IPS DF 4.7 (cell line): ENCODE results near the gene PLAAT3.
"Not testable (repeated sequence)": the region's sequence is repeated elsewhere in the genome, so short reads cannot be mapped to it uniquely, and the experiment has no call there.

Source experiments
- DNase-seq: peaks from one replicate; pipeline ENCODE4 v3.0.0-alpha.2; 2013; ENCODE audit warnings: low spot score; ENCODE audit errors: extremely low read depth

The PLAAT3 gene

GRCh38 chr11:63542506-63542905 is 71.7 kb downstream of the PLAAT3 start:
- not testable (repeated sequence) for DNase-seq

DNA sequence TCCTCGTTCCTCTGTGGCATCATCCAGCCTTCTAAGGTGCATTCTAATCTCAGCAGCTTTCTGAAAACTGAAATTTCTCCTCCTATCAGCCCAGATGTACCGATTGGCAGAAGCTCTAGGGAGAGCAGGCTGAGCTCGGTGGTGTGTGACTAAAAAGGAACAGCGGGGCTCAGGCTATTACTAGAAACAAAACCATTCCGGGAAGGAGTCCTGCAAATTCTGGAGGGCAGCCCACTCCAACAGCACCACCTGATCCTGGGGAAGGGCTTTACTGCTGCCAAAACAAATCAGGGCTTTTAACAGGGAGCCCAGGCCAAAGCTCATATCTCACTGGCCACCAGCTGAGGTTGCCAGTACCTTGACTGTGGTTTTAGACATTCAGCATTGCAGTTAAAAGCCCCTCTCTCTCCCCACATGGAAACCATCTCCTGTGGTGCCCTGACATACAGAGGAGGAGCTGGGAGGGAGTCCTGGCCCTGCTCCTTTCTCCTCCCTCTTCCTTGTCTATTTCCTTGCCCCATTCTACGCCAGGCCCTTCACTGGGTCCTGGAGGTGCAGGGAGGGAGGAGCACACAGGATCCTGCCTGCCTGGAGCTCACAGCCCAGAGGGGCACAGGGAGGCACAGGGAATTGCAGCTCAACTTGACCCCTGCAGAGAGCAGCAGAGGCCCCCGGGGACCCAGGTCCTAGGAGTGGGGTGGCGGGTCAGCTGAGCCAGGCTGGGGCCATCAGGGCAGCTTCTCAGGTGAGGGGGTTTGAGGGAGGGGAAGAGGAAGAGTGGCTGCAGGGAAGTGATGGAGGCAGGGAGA is 76.7 kb downstream of the PLAAT3 start:
- DNase-seq: no peak

DNA sequence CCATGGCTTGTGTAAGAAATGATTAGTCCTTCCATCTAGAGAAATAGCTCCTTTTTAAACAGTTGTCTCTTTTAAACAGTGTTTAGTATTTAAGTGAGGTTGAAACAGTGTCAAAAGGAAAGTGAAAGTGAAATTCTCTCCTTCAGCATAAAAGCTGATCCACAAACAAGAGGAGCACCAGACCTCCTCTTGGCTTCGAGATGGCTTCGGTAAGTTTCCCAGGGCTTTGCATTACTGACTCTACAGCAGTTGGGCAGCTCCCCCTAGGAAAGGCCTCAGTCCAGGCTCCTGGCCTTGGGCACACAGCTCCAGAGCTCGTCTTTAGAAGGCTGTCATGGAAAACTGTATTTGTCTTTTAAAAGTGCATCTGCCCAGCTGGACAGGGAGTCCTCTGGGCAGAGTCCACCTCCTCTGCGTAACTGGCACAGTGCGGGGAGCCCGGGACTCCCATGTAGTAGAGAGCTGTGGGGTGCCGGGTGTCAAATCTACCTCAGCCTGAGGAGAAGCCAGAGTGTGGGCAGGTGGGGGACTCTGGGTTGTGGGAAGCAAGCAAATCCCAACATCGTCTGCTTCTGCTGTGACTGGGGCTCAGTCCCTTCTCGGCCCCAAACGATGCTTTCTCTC is 77.5 kb downstream of the PLAAT3 start, which contains the start of gene PLAAT4:
Gene PLAAT4, plus strand, starts transcription at position 140 of the 624 bp plus-strand sequence. Its CDS starts 61 bp downstream, at position 201.
- DNase-seq: no peak

GRCh38 chr11:63535734-63536133 is 78.5 kb downstream of the PLAAT3 start:
- DNase-seq: no peak

GRCh38 chr11:63534895-63535461 is 79.3 kb downstream of the PLAAT3 start:
- DNase-seq: no peak

- no peak for DNase-seq
Observed at GRCh38 chr11:63534076-63534475, 80.2 kb downstream of the PLAAT3 start.

- no peak for DNase-seq
Observed at GRCh38 chr11:63532799-63533475, 81.3 kb downstream of the PLAAT3 start.

- no peak for DNase-seq
Observed at GRCh38 chr11:63532117-63532516, 82.1 kb downstream of the PLAAT3 start.

DNA sequence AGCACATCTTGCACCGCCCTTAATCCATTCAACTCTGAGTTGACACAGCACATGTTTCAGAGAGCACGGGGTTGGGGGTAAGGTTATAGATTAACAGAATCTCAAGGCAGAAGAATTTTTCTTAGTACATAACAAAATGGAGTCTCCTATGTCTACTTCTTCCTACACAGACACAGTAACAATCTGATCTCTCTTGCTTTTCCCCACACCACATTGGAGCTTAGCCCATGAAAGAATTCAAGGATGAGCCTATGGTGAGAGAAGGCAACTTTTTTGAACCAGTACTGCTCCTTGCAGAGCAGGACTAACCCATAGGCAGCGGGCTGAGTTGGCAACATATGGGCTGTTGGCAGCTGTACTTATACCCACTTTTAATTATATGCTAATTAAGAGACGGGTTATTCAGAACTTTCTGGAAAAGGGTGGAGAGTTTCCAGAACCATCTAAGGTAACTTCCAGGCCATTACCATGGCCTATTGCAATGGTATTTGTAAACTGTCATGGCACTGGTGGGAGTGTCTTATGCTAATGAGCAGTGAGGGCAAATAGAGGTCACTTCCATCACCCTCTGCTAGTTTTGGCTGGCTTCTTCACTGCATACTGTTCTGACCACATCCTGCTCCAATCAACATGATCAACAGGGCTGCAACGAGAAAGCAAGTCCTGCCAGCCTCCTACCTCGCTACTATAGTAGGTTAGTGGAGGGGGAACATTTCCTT is 83.0 kb downstream of the PLAAT3 start:
- DNase-seq: peak; percentile 78

- DNase-seq: no peak
Observed at GRCh38 chr11:63530021-63530420, 84.2 kb downstream of the PLAAT3 start.

GRCh38 chr11:63529373-63529772 is 84.9 kb downstream of the PLAAT3 start:
- not testable (repeated sequence) for DNase-seq

DNA sequence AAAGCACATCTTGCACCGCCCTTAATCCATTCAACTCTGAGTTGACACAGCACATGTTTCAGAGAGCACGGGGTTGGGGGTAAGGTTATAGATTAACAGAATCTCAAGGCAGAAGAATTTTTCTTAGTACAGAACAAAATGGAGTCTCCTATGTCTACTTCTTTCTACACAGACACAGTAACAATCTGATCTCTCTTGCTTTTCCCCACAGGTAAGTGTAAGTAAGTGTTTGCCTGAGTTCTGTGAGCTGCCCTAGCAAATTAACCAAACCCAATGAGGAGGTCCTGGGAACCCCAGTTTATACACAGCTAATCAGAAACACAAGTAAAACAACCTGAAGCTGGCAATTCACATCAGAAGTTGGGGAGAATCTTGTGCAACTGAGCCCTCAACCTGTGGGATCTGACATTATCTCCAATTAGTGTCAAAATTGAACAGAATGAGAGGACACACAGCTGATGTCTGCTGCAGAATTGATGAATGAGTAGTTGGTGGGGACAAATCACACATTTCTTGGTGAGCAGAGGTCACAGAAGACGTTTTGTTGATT is 85.4 kb downstream of the PLAAT3 start:
- DNase-seq: not testable (repeated sequence)

DNA sequence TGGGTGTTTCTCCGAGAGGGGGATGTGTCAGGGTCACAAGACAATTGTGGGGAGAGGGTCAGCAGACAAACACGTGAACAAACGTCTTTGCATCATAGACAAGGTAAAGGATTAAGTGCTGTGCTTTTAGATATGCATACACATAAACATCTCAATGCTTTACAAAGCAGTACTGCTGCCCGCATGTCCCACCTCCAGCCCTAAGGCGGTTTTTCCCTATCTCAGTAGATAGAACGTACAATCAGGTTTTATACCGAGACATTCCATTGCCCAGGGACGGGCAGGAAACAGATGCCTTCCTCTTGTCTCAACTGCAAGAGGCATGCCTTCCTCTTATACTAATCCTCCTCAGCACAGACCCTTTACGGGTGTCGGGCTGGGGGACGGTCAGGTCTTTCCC is 86.1 kb downstream of the PLAAT3 start:
- DNase-seq: not testable (repeated sequence)

GRCh38 chr11:63527667-63528066 is 86.6 kb downstream of the PLAAT3 start:
- DNase-seq: no peak
